Esophagus muscularis mucosa (tissue), 4 donors: ENCODE results near the gene CHRNA9. TPM values are rescaled to one million over a fixed set of nuclear protein-coding genes. Genes with fewer than 3 reads are reported as not detected.

Source experiments
- DNase-seq: peaks from one replicate; pipeline ENCODE4 v3.0.0-alpha.2; 2017; ENCODE audit errors: extremely low spot score
- H3K27ac ChIP-seq, 4 donors: fragments of 200-600 bp; sonication (generic); replicated peaks in 1 of 4; 1 replicate in 3 of 4; 2 replicates in 1 of 4; pipeline ENCODE4 v1.5.1; 2016 to 2019; ENCODE audit warnings: mild to moderate bottlenecking in 1 of 4
- H3K27me3 ChIP-seq, 4 donors: fragments of 200-600 bp; sonication (generic); one replicate each; pipeline versions ENCODE4 v1.5.1 to v1.6.0; 2016 to 2019
- H3K36me3 ChIP-seq, 4 donors: fragments of 200-600 bp; sonication (generic); one replicate each; pipeline ENCODE4 v1.5.1; 2016 to 2019
- H3K4me1 ChIP-seq, 4 donors: fragments of 200-600 bp; sonication (generic); one replicate each; pipeline ENCODE4 v1.5.1; 2016 to 2019
- H3K4me3 ChIP-seq, 4 donors: fragments of 200-600 bp; sonication (generic); 1 replicate in 2 of 4; 2 replicates in 2 of 4; pipeline ENCODE4 v1.5.1; 2016 to 2019; ENCODE audit warnings: mild to moderate bottlenecking in 4 of 4, moderate library complexity in 1 of 4
- H3K9me3 ChIP-seq, 4 donors: fragments of 200-600 bp; sonication (generic); 1 replicate in 3 of 4; 2 replicates in 1 of 4; pipeline ENCODE4 v1.5.1; 2016 to 2019
- EP300 ChIP-seq: sonication (generic); formaldehyde crosslinking; IDR thresholded peaks from one replicate; pipeline ENCODE4 v1.6.1; 2017; ENCODE audit warnings: antibody characterized with exemption
- POLR2A ChIP-seq: fragments of 450-650 bp; IDR thresholded peaks from one replicate; pipeline ENCODE4 v1.6.1; 2017; ENCODE audit warnings: antibody characterized with exemption, moderate library complexity, mild to moderate bottlenecking, low read depth
- POLR2AphosphoS5 ChIP-seq, 2 donors: sonication (generic); formaldehyde crosslinking; IDR thresholded peaks; one replicate each; pipeline ENCODE4 v1.6.1; 2017; ENCODE audit warnings: antibody characterized with exemption in 2 of 2
- WGBS: methylation state at CpG from one replicate; pipeline ENCODE4 v1.1.5; 2018; 5-methylcytosine and 5-hydroxymethylcytosine counted together
- intact Hi-C: fragments of 100-400 bp; cut with DNase I; formaldehyde crosslinking; loops from one replicate; pipeline ENCODE4 v1.15.1; 2023
- total RNA-seq, 4 donors: library from RNA; depleted of rRNA; stranded (reverse); fragments of >200 nt; gene quantifications; one replicate each; pipeline versions ENCODE4 v1.1.0 to v1.2.1, GENCODE V29; 2016
- TF ChIP-seq, protein P1 (sequence below), 3 experiments: fragments of 200-600 bp in 2 of 3; fragments of 450-650 bp in 1 of 3; sonication (generic) in 2 of 3; IDR thresholded peaks; one replicate each; pipeline ENCODE4 v1.5.1; 2017 to 2019; ENCODE audit warnings: antibody characterized with exemption in 3 of 3, mild to moderate bottlenecking in 2 of 3, moderate library complexity in 1 of 3

CHRNA9 gene
- total RNA-seq, 4 donors from 2014 or later: 0.11 TPM; not detected in 3

DNA sequence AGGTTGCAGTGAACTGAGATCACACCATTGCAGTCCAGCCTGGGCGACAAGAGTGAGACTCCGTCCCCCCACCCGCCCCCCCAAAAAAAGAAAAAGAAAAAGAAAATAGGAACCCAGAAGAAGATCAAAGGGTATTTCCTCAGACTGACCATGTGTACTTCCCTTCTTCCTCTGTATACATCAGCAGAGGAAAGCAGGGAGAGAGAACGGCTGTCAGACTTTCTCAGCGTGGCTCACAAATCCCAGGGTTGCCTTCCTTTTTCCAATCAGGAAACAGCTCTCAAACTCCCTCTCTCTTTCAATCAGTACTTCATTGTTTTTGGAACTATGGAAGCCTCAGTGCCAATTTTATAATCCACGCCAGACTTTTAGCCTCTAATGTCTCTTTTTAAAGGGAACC lies 59.1 kb downstream of the CHRNA9 start:
- Histone ChIP-seq H3K27ac (no peak overlapping the region), H3K4me1 (peaks cover 7 to 14% (median 11%) of the 10 kb centered on the region in 4 donors), H3K9me3 (no peaks in the 10 kb centered on the region), H3K27me3 (no peaks in the 10 kb centered on the region), H3K36me3 (no peaks in the 10 kb centered on the region), H3K4me3 (no peak overlapping the region)
- WGBS: 59% methylated on average over 6 of the region's 6 CpGs
- DNase-seq: no peak
- TF ChIP-seq POLR2AphosphoS5 (IDR thresholded peaks at IDR 0.05) (no peak), EP300 (no peak), POLR2A (no peak)
- TF ChIP-seq, protein P1, sequence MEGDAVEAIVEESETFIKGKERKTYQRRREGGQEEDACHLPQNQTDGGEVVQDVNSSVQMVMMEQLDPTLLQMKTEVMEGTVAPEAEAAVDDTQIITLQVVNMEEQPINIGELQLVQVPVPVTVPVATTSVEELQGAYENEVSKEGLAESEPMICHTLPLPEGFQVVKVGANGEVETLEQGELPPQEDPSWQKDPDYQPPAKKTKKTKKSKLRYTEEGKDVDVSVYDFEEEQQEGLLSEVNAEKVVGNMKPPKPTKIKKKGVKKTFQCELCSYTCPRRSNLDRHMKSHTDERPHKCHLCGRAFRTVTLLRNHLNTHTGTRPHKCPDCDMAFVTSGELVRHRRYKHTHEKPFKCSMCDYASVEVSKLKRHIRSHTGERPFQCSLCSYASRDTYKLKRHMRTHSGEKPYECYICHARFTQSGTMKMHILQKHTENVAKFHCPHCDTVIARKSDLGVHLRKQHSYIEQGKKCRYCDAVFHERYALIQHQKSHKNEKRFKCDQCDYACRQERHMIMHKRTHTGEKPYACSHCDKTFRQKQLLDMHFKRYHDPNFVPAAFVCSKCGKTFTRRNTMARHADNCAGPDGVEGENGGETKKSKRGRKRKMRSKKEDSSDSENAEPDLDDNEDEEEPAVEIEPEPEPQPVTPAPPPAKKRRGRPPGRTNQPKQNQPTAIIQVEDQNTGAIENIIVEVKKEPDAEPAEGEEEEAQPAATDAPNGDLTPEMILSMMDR (IDR thresholded peaks at IDR 0.05): no peak
- intact Hi-C loops: no loop called here

DNA sequence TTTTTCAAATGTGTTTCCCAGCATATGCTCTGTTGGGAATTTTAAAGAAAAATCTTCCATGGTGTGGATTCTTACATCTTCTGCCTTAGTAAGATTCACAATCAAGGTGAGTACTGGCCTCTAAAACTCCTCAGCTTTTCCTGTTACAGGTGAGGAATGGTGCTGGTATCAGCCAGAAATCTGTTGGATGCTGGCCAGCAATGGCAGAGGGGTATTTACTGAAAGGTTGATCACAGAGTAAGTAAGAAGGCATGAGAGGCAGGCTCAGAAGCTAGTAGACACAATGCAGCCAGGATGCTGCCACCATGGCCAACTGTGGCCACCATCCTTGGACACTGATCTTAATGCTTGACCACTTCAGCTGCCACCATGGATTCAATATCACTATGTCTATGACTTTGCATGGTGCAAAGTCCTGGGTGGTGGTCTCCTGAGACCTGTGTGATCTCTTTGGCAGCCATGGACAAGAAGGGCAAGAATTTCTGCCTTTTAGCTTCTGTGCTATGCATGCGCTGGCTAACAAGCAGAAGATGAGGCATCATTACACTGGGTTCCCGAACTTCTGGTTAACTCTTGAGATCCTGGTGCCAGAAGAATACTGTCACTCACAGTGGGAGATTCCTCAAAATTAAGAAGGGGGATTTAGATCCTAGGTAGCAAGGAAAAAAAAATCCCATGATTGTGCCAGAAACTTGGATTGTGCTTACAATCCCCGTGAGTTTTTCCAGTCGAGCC lies 60.2 kb downstream of the CHRNA9 start:
- Histone ChIP-seq H3K27ac (no peak overlapping the region), H3K4me1 (peaks cover 7 to 14% (median 11%) of the 10 kb centered on the region in 4 donors), H3K9me3 (no peaks in the 10 kb centered on the region), H3K4me3 (no peak overlapping the region), H3K27me3 (no peaks in the 10 kb centered on the region), H3K36me3 (no peaks in the 10 kb centered on the region)
- DNase-seq: no peak
- TF ChIP-seq POLR2AphosphoS5 (IDR thresholded peaks at IDR 0.05) (no peak), POLR2A (no peak), EP300 (no peak)
- TF ChIP-seq, protein P1 (IDR thresholded peaks at IDR 0.05): no peak
- WGBS: 55% methylated on average over 4 of the region's 4 CpGs
- intact Hi-C loops: no loop called here

DNA sequence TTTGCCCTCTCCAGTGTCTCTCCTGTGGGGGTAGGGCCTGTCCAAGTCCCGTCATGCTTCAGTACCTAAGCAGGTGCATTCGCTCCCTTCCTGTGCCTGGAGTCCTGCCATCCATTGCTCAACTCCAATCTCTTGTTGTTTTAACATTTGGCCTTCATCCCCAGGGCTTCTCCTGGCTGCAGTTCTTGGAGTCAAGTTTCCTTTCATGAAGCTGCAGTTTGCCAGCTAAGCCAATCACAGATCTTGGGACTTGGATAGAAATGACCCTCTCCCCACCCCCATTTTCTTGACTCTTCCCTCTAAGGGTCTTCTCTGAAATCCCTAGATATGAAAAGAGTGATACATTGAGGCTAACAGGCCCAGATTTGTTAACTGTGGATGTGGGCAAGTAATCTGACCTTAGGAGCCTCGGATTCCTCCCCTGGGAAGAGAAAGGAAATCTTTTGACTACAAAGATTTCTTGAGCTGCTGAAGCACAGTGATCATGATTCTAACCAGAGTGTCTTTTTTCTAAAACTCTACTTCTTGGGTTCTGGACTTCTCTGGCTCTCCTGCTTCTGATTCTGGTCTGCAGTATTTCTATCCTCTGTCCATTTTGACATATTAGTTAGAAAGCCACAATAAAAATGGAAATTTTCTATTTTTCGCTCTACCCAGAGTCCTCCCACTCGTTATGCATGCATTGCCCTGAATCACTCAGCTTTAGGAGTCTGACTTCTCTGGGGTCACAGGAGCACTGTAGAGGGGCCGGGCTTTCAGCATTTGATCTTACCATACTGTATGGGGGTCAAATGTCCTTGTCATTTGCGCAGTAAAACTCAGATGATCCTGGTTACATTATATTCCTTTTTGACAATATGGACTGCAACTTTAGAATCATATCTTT lies 61.0 kb downstream of the CHRNA9 start:
- Histone ChIP-seq H3K27ac (no peak overlapping the region), H3K27me3 (no peaks in the 10 kb centered on the region), H3K9me3 (no peaks in the 10 kb centered on the region), H3K4me3 (no peak overlapping the region), H3K36me3 (no peaks in the 10 kb centered on the region), H3K4me1 (peaks cover 7 to 14% (median 11%) of the 10 kb centered on the region in 4 donors)
- intact Hi-C loops: no loop called here
- 74% methylated on average over 7 of the region's 7 CpGs for WGBS
- no peak for TF ChIP-seq POLR2A
- peak in 1 of 2 donors; percentile 11 for TF ChIP-seq POLR2AphosphoS5 (IDR thresholded peaks at IDR 0.05)
- TF ChIP-seq, protein P1 (IDR thresholded peaks at IDR 0.05): no peak
- TF ChIP-seq EP300: no peak
- no peak for DNase-seq

DNA sequence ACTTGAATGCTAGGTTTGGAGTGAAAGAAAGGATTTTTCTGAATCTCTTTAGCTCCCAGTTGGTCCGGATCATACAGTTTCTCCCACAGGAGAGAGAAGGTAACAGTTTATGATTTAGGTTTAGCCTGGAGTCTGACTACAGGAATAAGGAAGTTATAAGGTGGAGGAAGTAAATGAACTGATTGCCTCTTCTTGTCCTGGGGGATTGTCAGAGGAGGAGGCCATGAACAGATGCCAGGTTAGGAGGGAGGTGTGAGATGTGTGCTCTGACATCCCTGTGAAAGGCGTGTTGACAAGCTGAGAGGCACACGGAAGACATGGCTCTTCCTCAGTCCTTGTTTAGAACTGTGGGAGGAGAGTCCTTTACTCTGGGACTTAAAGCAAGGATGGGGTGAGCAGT lies 64.4 kb downstream of the CHRNA9 start:
- 82% methylated on average over 3 of the region's 3 CpGs for WGBS
- Histone ChIP-seq H3K9me3 (no peaks in the 10 kb centered on the region), H3K4me3 (no peak overlapping the region), H3K4me1 (peaks cover 7 to 14% (median 11%) of the 10 kb centered on the region in 4 donors), H3K36me3 (no peaks in the 10 kb centered on the region), H3K27me3 (no peaks in the 10 kb centered on the region), H3K27ac (no peak overlapping the region)
- intact Hi-C loops: no loop called here
- TF ChIP-seq POLR2A: no peak
- no peak for TF ChIP-seq EP300
- TF ChIP-seq, protein P1 (IDR thresholded peaks at IDR 0.05): no peak
- DNase-seq: no peak
